ENCODE measurements around the gene MIS12. TPM values are rescaled to one million over a fixed set of nuclear protein-coding genes. Genes with fewer than 3 reads are reported as not detected.

Gene MIS12
- total and polyA plus RNA-seq, 2 of the 13 experiments (the other 11 are each of a cell fraction or from before 2014, with no cell fraction given), result 13.4 to 28.0 TPM

- H3K4me3 ChIP-seq (replicated peaks in 1 of 3; ENCODE audit: insufficient read depth in 1 of 3, low read depth in 2 of 3, low read length in 3 of 3), result no peak overlapping the region
- intact Hi-C loops (cut with micrococcal nuclease; ENCODE audit: unreplicated experiment), result no loop called here
- no peaks in the 10 kb centered on the region for H3K4me1 ChIP-seq (ENCODE audit: insufficient read depth, low read length)
- no peaks in the 10 kb centered on the region for H3K9me3 ChIP-seq (ENCODE audit: low read length)
- FAIRE-seq (no peak), ATAC-seq (no peak), DNase-seq (ENCODE audit: low spot score) (no peak)
- no peak overlapping the region for H3K9ac ChIP-seq (ENCODE audit: insufficient read depth, low read depth, low read length)
- 80% methylated on average over 1 of the region's 8 CpGs for WGBS (ENCODE audit: low lambda C conversion rate)
- no peak overlapping the region for H3K27ac ChIP-seq (ENCODE audit: extremely low read length, insufficient read depth, low read length)
- in situ Hi-C loops (cut with HindIII; ENCODE audit: extremely low pct_ligation_motif_present, low pct_unique_long_range_greater_than_20kb), result no loop called here
- no peak overlapping the region for H3K4me2 ChIP-seq (ENCODE audit: low read depth, low read length)
- TF ChIP-seq KLF12 (CRISPR knock-in tag; IDR thresholded peaks at IDR 0.05; ENCODE audit: borderline replicate concordance), result no peak
- TF ChIP-seq CBX2 (IDR thresholded peaks at IDR 0.05; ENCODE audit: low read depth, low read length), result no peak
- TF ChIP-seq CBX2 (CRISPR knock-in tag; IDR thresholded peaks at IDR 0.05; ENCODE audit: low read depth), result no peak
- TF ChIP-seq, protein P1, sequence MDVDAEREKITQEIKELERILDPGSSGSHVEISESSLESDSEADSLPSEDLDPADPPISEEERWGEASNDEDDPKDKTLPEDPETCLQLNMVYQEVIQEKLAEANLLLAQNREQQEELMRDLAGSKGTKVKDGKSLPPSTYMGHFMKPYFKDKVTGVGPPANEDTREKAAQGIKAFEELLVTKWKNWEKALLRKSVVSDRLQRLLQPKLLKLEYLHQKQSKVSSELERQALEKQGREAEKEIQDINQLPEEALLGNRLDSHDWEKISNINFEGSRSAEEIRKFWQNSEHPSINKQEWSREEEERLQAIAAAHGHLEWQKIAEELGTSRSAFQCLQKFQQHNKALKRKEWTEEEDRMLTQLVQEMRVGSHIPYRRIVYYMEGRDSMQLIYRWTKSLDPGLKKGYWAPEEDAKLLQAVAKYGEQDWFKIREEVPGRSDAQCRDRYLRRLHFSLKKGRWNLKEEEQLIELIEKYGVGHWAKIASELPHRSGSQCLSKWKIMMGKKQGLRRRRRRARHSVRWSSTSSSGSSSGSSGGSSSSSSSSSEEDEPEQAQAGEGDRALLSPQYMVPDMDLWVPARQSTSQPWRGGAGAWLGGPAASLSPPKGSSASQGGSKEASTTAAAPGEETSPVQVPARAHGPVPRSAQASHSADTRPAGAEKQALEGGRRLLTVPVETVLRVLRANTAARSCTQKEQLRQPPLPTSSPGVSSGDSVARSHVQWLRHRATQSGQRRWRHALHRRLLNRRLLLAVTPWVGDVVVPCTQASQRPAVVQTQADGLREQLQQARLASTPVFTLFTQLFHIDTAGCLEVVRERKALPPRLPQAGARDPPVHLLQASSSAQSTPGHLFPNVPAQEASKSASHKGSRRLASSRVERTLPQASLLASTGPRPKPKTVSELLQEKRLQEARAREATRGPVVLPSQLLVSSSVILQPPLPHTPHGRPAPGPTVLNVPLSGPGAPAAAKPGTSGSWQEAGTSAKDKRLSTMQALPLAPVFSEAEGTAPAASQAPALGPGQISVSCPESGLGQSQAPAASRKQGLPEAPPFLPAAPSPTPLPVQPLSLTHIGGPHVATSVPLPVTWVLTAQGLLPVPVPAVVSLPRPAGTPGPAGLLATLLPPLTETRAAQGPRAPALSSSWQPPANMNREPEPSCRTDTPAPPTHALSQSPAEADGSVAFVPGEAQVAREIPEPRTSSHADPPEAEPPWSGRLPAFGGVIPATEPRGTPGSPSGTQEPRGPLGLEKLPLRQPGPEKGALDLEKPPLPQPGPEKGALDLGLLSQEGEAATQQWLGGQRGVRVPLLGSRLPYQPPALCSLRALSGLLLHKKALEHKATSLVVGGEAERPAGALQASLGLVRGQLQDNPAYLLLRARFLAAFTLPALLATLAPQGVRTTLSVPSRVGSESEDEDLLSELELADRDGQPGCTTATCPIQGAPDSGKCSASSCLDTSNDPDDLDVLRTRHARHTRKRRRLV (CRISPR knock-in tag; IDR thresholded peaks at IDR 0.05), result no peak
- no peak for TF ChIP-seq MBNL3 (CRISPR knock-in tag; conservative IDR thresholded peaks at IDR 0.05)
- no peak for TF ChIP-seq SMYD3 (CRISPR knock-in tag; IDR thresholded peaks at IDR 0.05)
- no peak for TF ChIP-seq BCL3 (CRISPR knock-in tag; IDR thresholded peaks at IDR 0.05)
- TF ChIP-seq ZNF775 (CRISPR knock-in tag; IDR thresholded peaks at IDR 0.05; ENCODE audit: borderline replicate concordance), result no peak
- no peak for TF ChIP-seq ASH2L (IDR thresholded peaks at IDR 0.05; ENCODE audit: insufficient read length, low read depth, low read length)
- no peak for TF ChIP-seq KDM6A (CRISPR knock-in tag; IDR thresholded peaks at IDR 0.05; ENCODE audit: low read depth)
- no peak for TF ChIP-seq ELF3 (CRISPR knock-in tag; IDR thresholded peaks at IDR 0.05)
- no peak for TF ChIP-seq RCOR2 (CRISPR knock-in tag; IDR thresholded peaks at IDR 0.05)
- no peak for TF ChIP-seq ZNF672 (CRISPR knock-in tag; IDR thresholded peaks at IDR 0.05)
- TF ChIP-seq ZBTB7A (CRISPR knock-in tag; IDR thresholded peaks at IDR 0.05), result no peak
- no peak for TF ChIP-seq ARID3A (IDR thresholded peaks at IDR 0.05; ENCODE audit: low read depth, low read length)
- POLR2A ChIA-PET, result no interaction called here
- no peak overlapping the region for H2AFZ ChIP-seq (ENCODE audit: low read length)
- CTCF ChIA-PET (ENCODE audit: low intra/inter-chr PET ratio, low total read pairs), result no interaction called here
- no TSS peak for BruUV-seq (replicated peaks)
- H4K20me1 ChIP-seq (ENCODE audit: insufficient read depth, low read length), result no peaks in the 10 kb centered on the region
- no peaks in the 10 kb centered on the region for H3K79me2 ChIP-seq (ENCODE audit: insufficient read depth, low read length)
- peaks cover 1 to 18% of the 10 kb centered on the region in 2 experiments; a peak in 3 of 5 replicates for H3K27me3 ChIP-seq (ENCODE audit: control insufficient read depth in 1 of 2, insufficient read depth in 2 of 2, low read length in 2 of 2)
- no peaks in the 10 kb centered on the region for H3K36me3 ChIP-seq (replicated peaks in 1 of 2; ENCODE audit: control insufficient read depth in 1 of 2, insufficient read depth in 2 of 2, low read length in 2 of 2)
These were observed 46.2 kb downstream of the MIS12 start for GRCh38 chr17:5532581-5532980.

Measured in HepG2 (cell line).